Ishikawa (cell line): ENCODE results near the gene FMNL2.

Experiments used
- CEBPB ChIP-seq: IDR thresholded peaks from 2 replicates; pipeline ENCODE4 v1.6.1; 2012
- CREB1 ChIP-seq: IDR thresholded peaks from 2 replicates; pipeline ENCODE4 v1.6.1; 2012; ENCODE audit warnings: low read depth
- EGR1 ChIP-seq: IDR thresholded peaks from 2 replicates; pipeline ENCODE4 v1.6.1; 2012
- EP300 ChIP-seq: IDR thresholded peaks from 2 replicates; pipeline ENCODE4 v1.6.1; 2012; ENCODE audit warnings: borderline replicate concordance
- FOXM1 ChIP-seq: IDR thresholded peaks from 2 replicates; pipeline ENCODE4 v1.6.1; 2012; ENCODE audit warnings: low read depth, borderline replicate concordance
- RAD21 ChIP-seq: IDR thresholded peaks from 2 replicates; pipeline ENCODE4 v1.6.1; 2012; ENCODE audit warnings: low read depth
- TAF1 ChIP-seq: IDR thresholded peaks from 2 replicates; pipeline ENCODE4 v1.6.1; 2012; ENCODE audit warnings: low read depth, mild to moderate bottlenecking
- TCF12 ChIP-seq: IDR thresholded peaks from 2 replicates; pipeline ENCODE4 v1.6.1; 2012; ENCODE audit warnings: low read depth
- TEAD4 ChIP-seq: IDR thresholded peaks from 2 replicates; pipeline ENCODE4 v1.6.1; 2012
- YY1 ChIP-seq: IDR thresholded peaks from 2 replicates; pipeline ENCODE4 v1.6.1; 2012; ENCODE audit warnings: low read depth
- ZBTB7A ChIP-seq: IDR thresholded peaks from 2 replicates; pipeline ENCODE4 v1.6.1; 2012; ENCODE audit warnings: low read depth
- TF ChIP-seq, protein P1 (sequence below): IDR thresholded peaks from 2 replicates; pipeline ENCODE4 v1.6.1; 2012
- TF ChIP-seq, protein P2 (sequence below): IDR thresholded peaks from 2 replicates; pipeline ENCODE4 v1.6.1; 2012
- TF ChIP-seq, protein P3 (sequence below): IDR thresholded peaks from 2 replicates; pipeline ENCODE4 v1.6.1; 2012; ENCODE audit warnings: low read depth, mild to moderate bottlenecking

DNA sequence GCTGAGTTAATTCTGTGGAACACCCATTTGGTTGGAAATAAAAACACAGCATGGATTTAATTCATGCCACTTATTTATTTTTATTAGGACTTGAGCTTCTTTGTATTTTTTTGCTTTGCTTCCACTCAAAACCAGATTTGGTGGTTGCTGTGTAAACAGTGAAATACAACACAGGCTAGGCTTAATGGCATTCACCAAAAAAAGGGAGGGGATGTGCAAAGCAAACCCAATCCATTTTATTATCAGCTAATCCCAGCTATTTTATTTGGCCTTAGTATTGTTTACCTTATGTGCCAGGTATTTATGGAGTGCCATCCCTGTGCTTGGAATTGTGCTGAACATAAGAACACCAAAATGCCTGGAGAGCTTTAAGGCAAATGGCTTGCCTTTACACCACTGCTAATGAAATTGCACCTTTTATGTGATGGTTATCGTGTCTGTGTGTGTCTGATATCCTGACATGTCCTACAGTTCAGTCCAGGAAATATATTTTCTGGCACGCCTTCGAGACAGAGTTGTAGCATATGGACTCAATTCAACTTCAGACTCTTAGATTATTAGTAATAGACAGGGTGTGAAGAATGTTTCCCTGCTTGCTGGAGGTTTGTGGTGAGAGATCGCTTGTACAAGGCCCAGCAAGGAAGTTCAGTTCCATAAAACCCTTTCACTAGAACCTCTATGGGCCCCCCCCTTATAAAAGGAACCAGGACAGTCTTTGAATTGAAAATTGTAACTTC lies 282.6 kb downstream of the FMNL2 start:
- TF ChIP-seq, protein P1, sequence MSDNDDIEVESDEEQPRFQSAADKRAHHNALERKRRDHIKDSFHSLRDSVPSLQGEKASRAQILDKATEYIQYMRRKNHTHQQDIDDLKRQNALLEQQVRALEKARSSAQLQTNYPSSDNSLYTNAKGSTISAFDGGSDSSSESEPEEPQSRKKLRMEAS: no peak
- TF ChIP-seq RAD21: no peak
- TF ChIP-seq TEAD4: no peak
- TF ChIP-seq TCF12: no peak
- TF ChIP-seq EP300: no peak
- TF ChIP-seq, protein P2, sequence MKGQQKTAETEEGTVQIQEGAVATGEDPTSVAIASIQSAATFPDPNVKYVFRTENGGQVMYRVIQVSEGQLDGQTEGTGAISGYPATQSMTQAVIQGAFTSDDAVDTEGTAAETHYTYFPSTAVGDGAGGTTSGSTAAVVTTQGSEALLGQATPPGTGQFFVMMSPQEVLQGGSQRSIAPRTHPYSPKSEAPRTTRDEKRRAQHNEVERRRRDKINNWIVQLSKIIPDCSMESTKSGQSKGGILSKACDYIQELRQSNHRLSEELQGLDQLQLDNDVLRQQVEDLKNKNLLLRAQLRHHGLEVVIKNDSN: no peak
- TF ChIP-seq YY1: no peak
- TF ChIP-seq, protein P3, sequence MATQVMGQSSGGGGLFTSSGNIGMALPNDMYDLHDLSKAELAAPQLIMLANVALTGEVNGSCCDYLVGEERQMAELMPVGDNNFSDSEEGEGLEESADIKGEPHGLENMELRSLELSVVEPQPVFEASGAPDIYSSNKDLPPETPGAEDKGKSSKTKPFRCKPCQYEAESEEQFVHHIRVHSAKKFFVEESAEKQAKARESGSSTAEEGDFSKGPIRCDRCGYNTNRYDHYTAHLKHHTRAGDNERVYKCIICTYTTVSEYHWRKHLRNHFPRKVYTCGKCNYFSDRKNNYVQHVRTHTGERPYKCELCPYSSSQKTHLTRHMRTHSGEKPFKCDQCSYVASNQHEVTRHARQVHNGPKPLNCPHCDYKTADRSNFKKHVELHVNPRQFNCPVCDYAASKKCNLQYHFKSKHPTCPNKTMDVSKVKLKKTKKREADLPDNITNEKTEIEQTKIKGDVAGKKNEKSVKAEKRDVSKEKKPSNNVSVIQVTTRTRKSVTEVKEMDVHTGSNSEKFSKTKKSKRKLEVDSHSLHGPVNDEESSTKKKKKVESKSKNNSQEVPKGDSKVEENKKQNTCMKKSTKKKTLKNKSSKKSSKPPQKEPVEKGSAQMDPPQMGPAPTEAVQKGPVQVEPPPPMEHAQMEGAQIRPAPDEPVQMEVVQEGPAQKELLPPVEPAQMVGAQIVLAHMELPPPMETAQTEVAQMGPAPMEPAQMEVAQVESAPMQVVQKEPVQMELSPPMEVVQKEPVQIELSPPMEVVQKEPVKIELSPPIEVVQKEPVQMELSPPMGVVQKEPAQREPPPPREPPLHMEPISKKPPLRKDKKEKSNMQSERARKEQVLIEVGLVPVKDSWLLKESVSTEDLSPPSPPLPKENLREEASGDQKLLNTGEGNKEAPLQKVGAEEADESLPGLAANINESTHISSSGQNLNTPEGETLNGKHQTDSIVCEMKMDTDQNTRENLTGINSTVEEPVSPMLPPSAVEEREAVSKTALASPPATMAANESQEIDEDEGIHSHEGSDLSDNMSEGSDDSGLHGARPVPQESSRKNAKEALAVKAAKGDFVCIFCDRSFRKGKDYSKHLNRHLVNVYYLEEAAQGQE: no peak
- no peak for TF ChIP-seq TAF1
- TF ChIP-seq CEBPB: no peak
- no peak for TF ChIP-seq CREB1
- no peak for TF ChIP-seq ZBTB7A
- no peak for TF ChIP-seq EGR1
- TF ChIP-seq FOXM1: no peak
